GM12892 (cell line): ENCODE results near the gene MYO3A.

Source experiments
- POLR2A ChIP-seq: IDR thresholded peaks from 2 replicates; pipeline ENCODE4 v1.6.1; 2011; ENCODE audit warnings: low read depth, low read length, control low read depth
- POLR2AphosphoS5 ChIP-seq: IDR thresholded peaks from 2 replicates; pipeline ENCODE4 v1.6.1; 2011; ENCODE audit warnings: low read depth, low read length, control low read depth
- TAF1 ChIP-seq: IDR thresholded peaks from 2 replicates; pipeline ENCODE4 v1.6.1; 2011; ENCODE audit warnings: low read depth, mild to moderate bottlenecking, control low read depth, low read length, borderline replicate concordance

GRCh38 chr10:25901199-25901598 lies 32.8 kb upstream of the MYO3A start:
- no peak for TF ChIP-seq POLR2AphosphoS5
- TF ChIP-seq POLR2A = no peak
- no peak for TF ChIP-seq TAF1
